ENCODE results near the gene HACD3. TPM values are rescaled to one million over a fixed set of nuclear protein-coding genes. Genes with fewer than 3 reads are reported as not detected.

HACD3 gene
- total and polyA plus RNA-seq, 5 donors: 9.8 to 16.7 (median 14.1) TPM

DNA sequence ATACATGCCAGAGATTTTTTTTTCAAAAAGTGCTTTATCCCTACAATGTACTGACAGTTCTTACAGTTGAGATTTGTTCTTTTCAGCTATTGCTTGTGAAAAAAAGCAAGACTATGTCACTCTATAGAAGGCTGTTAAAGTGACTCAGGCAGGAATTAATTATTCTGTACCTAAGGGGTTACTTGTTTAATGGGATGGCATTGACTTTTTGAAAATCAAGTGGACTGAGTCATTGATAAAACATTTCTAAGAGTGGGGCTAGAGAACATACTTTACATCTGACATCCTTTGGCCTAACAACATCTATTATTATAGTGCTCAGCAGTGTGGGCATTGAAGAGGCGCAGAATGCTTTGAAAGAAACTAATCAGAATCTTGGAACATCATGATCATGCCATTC is 46.4 kb downstream of the HACD3 start:
- Histone ChIP-seq H3K27me3 (ENCODE audit: control insufficient read depth, insufficient read depth) (no peaks in the 10 kb centered on the region), H3K27ac (ENCODE audit: low read length) (no peak overlapping the region), H3K9me3 (ENCODE audit: control insufficient read depth, low read length) (no peaks in the 10 kb centered on the region), H3K4me3 (ENCODE audit: low read length) (no peak overlapping the region), H3K4me1 (ENCODE audit: control insufficient read depth, insufficient read depth, low read length) (no peaks in the 10 kb centered on the region)
- ATAC-seq: no peak
- intact Hi-C loops (cut with DNase I): no loop called here
- no peak for DNase-seq
- 90% methylated on average over 1 of the region's 1 CpG for WGBS

DNA sequence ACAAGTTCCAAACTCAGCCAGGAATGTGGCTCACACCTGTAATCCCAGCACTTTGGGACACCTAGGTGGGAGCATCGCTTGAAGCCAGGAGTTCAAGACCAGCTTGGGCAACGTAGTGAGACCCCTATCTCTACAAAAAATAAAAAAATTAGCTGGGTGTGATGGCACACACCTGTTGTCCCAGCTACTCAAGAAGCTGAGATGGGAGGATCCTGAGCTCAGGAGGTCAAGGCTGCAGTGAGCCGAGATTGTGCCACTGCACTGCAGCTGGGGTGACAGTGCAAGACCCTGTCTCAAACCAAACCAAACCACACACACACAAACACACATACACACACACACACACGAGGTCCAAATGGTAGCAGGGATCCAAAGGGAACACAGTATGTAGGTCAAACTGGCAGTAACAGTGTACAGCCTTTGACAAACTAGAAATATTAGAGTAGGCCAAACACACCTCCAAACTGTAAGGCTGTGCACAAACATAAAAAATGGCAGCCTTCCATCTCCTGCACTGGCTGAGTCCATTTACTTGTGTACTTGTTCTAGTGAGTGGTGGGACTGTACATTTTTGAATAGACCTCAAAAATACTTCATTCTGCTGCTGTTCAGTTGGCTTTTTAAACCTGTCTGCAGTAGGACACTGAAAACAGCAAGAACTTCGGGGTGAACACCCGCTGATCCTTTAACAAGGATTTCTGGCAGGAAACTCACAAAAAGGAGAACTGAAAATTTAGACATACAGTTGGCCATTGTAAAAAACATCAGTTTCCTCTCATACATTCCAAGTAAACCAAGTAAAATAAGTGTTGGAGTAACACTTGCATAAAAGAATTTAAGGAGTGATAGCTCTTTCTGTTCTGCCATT is 47.1 kb downstream of the HACD3 start:
- intact Hi-C loops (cut with DNase I): no loop called here
- WGBS: 76% methylated on average over 6 of the region's 6 CpGs
- Histone ChIP-seq H3K27ac (ENCODE audit: low read length) (no peak overlapping the region), H3K27me3 (ENCODE audit: control insufficient read depth, insufficient read depth) (no peaks in the 10 kb centered on the region), H3K9me3 (ENCODE audit: control insufficient read depth, low read length) (no peaks in the 10 kb centered on the region), H3K4me3 (ENCODE audit: low read length) (no peak overlapping the region), H3K4me1 (ENCODE audit: control insufficient read depth, insufficient read depth, low read length) (no peaks in the 10 kb centered on the region)
- ATAC-seq (no peak), DNase-seq (no peak)

DNA sequence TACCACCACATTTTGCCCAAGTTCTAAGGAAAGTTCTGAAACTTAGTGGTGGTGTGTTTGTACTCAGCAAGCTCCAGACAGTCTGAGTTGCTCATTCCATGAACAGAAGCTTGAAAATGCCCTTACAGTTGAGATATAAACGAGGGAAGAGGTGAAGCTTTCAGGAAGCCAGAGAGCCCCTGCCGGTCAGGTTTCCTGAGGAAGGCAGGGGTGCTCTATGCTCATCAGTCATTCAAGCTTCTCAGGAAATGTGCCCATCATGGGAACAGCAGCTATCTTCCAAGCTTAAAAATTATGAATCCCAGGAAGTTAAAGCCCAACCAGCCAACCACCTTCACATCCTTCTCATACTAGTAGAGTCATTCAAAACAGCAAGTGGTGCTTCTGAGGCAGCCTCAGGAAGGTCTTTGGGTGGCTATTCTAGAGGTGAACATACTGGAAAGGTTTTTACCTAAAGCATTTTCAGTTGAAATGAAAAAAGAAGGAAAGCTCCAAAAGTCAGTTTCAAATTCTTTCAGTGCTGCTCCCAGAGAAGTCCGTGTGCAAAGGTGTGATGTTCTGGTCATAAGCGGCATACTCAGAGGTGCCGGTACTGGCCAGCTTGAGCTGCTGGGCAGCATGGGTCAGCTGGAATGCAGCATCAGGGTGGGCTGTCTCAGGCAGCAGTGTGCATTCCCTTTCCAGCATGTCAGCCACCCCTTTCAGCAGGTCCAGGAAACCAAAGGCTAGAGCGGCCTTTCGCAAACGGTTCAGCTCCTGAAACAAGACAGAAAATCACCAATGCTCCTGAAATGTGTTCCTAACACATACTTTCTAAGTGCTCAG is 48.9 kb downstream of the HACD3 start:
- H3K4me1 ChIP-seq (ENCODE audit: control insufficient read depth, insufficient read depth, low read length): no peaks in the 10 kb centered on the region
- DNase-seq (no peak), ATAC-seq (peak in 1 of 2 donors; percentile 24)
- intact Hi-C loops (cut with DNase I): no loop called here
- H3K27me3 ChIP-seq (ENCODE audit: control insufficient read depth, insufficient read depth): no peaks in the 10 kb centered on the region
- H3K4me3 ChIP-seq (ENCODE audit: low read length): no peak overlapping the region
- no peaks in the 10 kb centered on the region for H3K9me3 ChIP-seq (ENCODE audit: control insufficient read depth, low read length)
- H3K27ac ChIP-seq (ENCODE audit: low read length): no peak overlapping the region
- 68% methylated on average over 8 of the region's 8 CpGs for WGBS

DNA sequence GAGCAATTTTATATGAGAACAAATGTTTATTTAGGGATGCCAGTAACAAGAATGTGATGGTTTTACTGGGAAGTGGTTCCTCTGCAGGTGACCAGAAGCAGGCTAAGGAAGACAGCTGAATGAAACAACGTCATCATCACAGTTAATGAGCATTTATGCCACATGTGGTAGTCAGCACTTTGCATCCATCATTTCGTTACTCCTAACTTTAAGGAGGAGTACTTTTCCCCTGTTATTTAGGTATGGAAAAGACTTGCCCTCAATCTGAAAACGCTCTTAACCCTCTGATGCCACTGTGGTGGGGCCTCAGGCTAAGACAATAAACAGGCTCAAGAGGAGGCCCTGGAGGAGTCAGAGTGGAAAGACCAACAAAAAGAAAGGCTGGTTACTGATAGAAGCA is 49.5 kb downstream of the HACD3 start:
- DNase-seq: no peak
- no peaks in the 10 kb centered on the region for H3K9me3 ChIP-seq (ENCODE audit: control insufficient read depth, low read length)
- WGBS: 81% methylated on average over 3 of the region's 3 CpGs
- H3K4me3 ChIP-seq (ENCODE audit: low read length): no peak overlapping the region
- H3K27ac ChIP-seq (ENCODE audit: low read length): no peak overlapping the region
- no peaks in the 10 kb centered on the region for H3K27me3 ChIP-seq (ENCODE audit: control insufficient read depth, insufficient read depth)
- no peak for ATAC-seq
- intact Hi-C loops (cut with DNase I): no loop called here
- H3K4me1 ChIP-seq (ENCODE audit: control insufficient read depth, insufficient read depth, low read length): no peaks in the 10 kb centered on the region

DNA sequence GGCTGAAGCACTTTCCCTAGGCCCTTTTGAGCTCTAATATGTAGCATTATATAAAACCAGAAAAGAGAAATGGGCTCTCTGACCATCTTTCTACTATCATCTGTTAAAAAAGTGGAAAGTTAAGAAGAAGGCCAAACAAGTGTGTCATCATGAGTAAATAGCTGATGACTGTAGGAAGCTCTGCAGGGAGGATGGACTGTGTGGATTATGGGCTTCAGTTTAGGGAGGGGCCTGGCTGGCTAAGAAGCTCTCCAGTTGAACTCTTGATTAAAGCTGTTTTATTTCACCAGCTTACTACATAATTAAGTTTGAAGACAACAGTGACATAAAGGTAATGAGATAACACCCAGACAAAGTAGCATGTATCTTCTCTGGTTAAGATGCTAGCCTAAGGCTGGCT is 50.0 kb downstream of the HACD3 start:
- Histone ChIP-seq H3K4me1 (ENCODE audit: control insufficient read depth, insufficient read depth, low read length) (no peaks in the 10 kb centered on the region), H3K27me3 (ENCODE audit: control insufficient read depth, insufficient read depth) (no peaks in the 10 kb centered on the region), H3K4me3 (ENCODE audit: low read length) (no peak overlapping the region), H3K9me3 (ENCODE audit: control insufficient read depth, low read length) (no peaks in the 10 kb centered on the region), H3K27ac (ENCODE audit: low read length) (no peak overlapping the region)
- DNase-seq: no peak
- ATAC-seq: no peak
- intact Hi-C loops (cut with DNase I): no loop called here

DNA sequence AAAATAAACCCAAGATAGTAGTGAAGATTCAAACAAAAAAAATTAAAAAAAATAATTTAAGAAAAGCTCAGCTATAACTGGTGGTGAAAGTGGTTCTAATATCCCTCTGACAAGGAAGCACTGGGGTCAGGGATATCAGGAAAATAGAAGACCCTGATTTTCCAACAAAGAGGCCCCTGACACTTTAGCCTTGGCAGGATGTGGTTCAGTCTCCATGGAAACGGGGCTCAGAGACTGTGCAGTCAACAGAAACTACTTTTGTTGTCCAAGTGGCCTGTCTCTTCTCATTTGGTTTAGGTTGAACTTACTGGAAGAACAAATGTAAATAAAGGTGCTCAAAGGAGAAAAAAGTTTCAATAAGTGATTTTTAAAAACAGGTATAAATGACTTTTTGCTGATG is 53.4 kb downstream of the HACD3 start:
- H3K27ac ChIP-seq (ENCODE audit: low read length): no peak overlapping the region
- ATAC-seq: no peak
- WGBS: 34% methylated on average over 1 of the region's 1 CpG
- H3K27me3 ChIP-seq (ENCODE audit: control insufficient read depth, insufficient read depth): no peaks in the 10 kb centered on the region
- intact Hi-C loops (cut with DNase I): no loop called here
- no peak for DNase-seq
- no peak overlapping the region for H3K4me3 ChIP-seq (ENCODE audit: low read length)
- no peaks in the 10 kb centered on the region for H3K9me3 ChIP-seq (ENCODE audit: control insufficient read depth, low read length)
- no peaks in the 10 kb centered on the region for H3K4me1 ChIP-seq (ENCODE audit: control insufficient read depth, insufficient read depth, low read length)

DNA sequence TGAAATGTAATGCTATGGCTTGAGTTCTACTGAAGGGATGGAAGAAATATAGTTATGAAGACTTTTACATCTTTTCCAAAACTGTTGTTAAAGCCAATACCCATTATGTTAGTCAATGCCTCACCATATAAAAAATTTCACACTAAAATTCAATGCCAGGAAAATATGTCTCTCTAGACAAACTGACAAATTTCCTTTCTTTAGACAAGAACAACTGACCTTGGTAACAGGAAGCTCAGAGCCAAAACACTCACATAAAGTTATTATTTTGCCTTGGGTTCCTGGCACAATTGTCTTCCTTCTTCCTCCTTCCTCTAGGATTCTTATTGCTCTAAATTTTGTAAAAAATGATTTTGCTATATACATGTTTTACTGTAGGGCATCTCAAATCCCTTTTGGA is 54.0 kb downstream of the HACD3 start:
- intact Hi-C loops (cut with DNase I): no loop called here
- ATAC-seq (no peak), DNase-seq (no peak)
- H3K9me3 ChIP-seq (ENCODE audit: control insufficient read depth, low read length): no peaks in the 10 kb centered on the region
- H3K27me3 ChIP-seq (ENCODE audit: control insufficient read depth, insufficient read depth): no peaks in the 10 kb centered on the region
- H3K4me1 ChIP-seq (ENCODE audit: control insufficient read depth, insufficient read depth, low read length): no peaks in the 10 kb centered on the region
- H3K4me3 ChIP-seq (ENCODE audit: low read length): no peak overlapping the region
- no peak overlapping the region for H3K27ac ChIP-seq (ENCODE audit: low read length)

DNA sequence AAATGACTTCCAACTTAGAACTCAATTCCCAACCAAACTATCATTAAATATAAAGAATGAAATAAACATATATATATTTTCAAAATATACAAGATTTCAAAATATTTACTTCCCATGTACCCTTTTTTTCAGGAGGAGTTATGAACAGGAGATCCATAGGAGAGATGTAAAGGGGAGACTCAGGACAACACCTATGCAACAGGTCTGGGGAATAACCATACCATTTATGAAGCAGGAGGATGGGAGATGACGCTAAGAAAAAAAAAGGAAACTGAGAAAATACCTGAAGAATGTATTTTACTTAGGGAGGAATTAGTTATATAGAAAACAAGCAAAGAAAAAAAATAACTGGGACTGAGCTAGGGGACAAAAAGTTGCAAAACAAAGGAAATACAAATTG is 56.8 kb downstream of the HACD3 start:
- no peak for DNase-seq
- Histone ChIP-seq H3K9me3 (ENCODE audit: control insufficient read depth, low read length) (no peaks in the 10 kb centered on the region), H3K27ac (ENCODE audit: low read length) (no peak overlapping the region), H3K4me3 (ENCODE audit: low read length) (no peak overlapping the region), H3K4me1 (ENCODE audit: control insufficient read depth, insufficient read depth, low read length) (no peaks in the 10 kb centered on the region), H3K27me3 (ENCODE audit: control insufficient read depth, insufficient read depth) (no peaks in the 10 kb centered on the region)
- intact Hi-C loops (cut with DNase I): no loop called here
- no peak for ATAC-seq
- WGBS: 98% methylated on average over 1 of the region's 1 CpG

DNA sequence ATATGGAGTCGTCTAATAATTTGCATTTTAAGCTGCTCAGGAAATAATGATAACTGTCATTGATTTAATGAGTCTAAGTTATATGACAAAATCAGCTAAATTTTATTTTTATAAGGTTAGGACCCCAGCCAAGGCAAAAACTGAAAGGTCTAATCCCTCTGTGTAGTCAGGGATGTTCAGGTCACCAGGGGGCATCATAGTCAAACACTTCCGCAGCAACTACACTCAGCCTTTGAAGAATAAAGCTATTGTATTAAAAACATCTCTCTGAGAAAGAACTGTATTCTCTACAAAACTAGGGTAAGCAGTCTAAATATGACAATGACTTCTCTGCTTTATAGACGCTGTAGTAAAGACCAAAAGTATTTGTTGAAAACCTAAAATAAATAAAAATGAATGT is 65.7 kb downstream of the HACD3 start:
- H3K27me3 ChIP-seq (ENCODE audit: control insufficient read depth, insufficient read depth): no peaks in the 10 kb centered on the region
- ATAC-seq (no peak), DNase-seq (no peak)
- 69% methylated on average over 3 of the region's 3 CpGs for WGBS
- H3K4me3 ChIP-seq (ENCODE audit: low read length): no peak overlapping the region
- no peaks in the 10 kb centered on the region for H3K9me3 ChIP-seq (ENCODE audit: control insufficient read depth, low read length)
- intact Hi-C loops (cut with DNase I): no loop called here
- no peak overlapping the region for H3K27ac ChIP-seq (ENCODE audit: low read length)
- no peaks in the 10 kb centered on the region for H3K4me1 ChIP-seq (ENCODE audit: control insufficient read depth, insufficient read depth, low read length)

DNA sequence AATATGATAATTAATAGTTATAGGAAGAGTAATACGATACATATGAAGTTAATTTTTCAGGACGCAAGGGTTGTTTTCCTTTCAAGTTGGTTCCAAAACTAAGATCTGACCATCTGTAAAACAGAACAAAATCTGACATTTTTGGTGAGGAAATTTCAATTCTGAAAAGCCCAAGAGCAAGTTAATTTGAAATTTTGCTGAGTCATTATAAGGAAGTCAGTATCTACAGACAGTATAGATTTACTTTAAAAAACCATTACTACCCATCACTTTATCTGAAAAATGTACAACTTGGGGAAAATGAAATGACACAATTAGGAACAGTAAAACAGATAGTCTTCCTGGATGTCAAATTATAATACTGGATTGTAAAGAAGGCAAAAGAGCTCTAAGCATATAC is 68.2 kb downstream of the HACD3 start:
- no peak for ATAC-seq
- Histone ChIP-seq H3K27me3 (ENCODE audit: control insufficient read depth, insufficient read depth) (no peaks in the 10 kb centered on the region), H3K9me3 (ENCODE audit: control insufficient read depth, low read length) (no peaks in the 10 kb centered on the region), H3K27ac (ENCODE audit: low read length) (no peak overlapping the region), H3K4me3 (ENCODE audit: low read length) (no peak overlapping the region), H3K4me1 (ENCODE audit: control insufficient read depth, insufficient read depth, low read length) (no peaks in the 10 kb centered on the region)
- WGBS: 97% methylated on average over 2 of the region's 2 CpGs
- no peak for DNase-seq
- intact Hi-C loops (cut with DNase I): no loop called here

DNA sequence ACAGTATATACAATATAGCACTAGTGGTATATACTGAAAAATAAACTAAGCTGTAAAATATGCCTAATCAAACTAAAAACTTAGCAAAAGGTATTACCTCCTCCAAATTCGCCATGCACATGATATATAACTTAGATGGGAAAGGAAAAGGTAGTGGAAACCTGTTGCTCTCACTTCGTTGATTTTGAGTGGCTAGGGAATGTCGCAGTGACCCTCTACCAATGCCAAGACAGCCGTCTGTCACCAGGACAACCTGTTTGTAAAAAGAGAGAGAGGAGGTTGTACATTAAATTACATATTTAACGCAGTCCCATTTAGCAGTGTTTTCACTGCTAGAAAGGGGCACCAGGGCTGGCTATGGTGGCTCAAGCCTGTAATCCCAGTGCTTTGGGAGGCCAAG is 69.4 kb downstream of the HACD3 start:
- Histone ChIP-seq H3K4me1 (ENCODE audit: control insufficient read depth, insufficient read depth, low read length) (no peaks in the 10 kb centered on the region), H3K27ac (ENCODE audit: low read length) (no peak overlapping the region), H3K27me3 (ENCODE audit: control insufficient read depth, insufficient read depth) (no peaks in the 10 kb centered on the region), H3K4me3 (ENCODE audit: low read length) (no peak overlapping the region), H3K9me3 (ENCODE audit: control insufficient read depth, low read length) (no peaks in the 10 kb centered on the region)
- 96% methylated on average over 5 of the region's 5 CpGs for WGBS
- intact Hi-C loops (cut with DNase I): no loop called here
- ATAC-seq: no peak
- no peak for DNase-seq
